ENCODE results near the gene ASCC1.

ASCC1 gene

GRCh38 chr10:72240371-72240770 lies 24.3 kb upstream of the ASCC1 start:
- no peak for DNase-seq (ENCODE audit: extremely low spot score)
- POLR2A ChIA-PET, result interaction anchor here (0.6 kb wide), 1 partner anchor 12 kb away, joined by 8 read pairs; no protein-coding TSS in a partner anchor
- TF ChIP-seq CTCF (IDR thresholded peaks at IDR 0.05; ENCODE audit: control extremely low read depth, extremely low read depth, low read depth, missing control alignments), result no peak
- CTCF ChIA-PET, result interaction anchor here (1.2 to 1.4 kb wide), 2 partner anchors 11 to 97 kb away, joined by 4 read pairs; no protein-coding TSS in a partner anchor

- no peak for DNase-seq (ENCODE audit: extremely low spot score)
- ChIA-PET POLR2A (interaction anchor here (0.6 kb wide), 1 partner anchor 23 kb away, joined by 3 read pairs; the partner anchor contains the start of gene ASCC1), CTCF (no interaction called here)
- no peak for TF ChIP-seq CTCF (IDR thresholded peaks at IDR 0.05; ENCODE audit: control extremely low read depth, extremely low read depth, low read depth, missing control alignments)
Observed at GRCh38 chr10:72239409-72239808, 23.3 kb upstream of the ASCC1 start.

GRCh38 chr10:72238392-72239175 lies 22.5 kb upstream of the ASCC1 start:
- CTCF ChIA-PET, result interaction anchor here (0.8 to 3.0 kb wide), 9 partner anchors 9 to 39 kb away, joined by 3 to 8 read pairs (median 4); no protein-coding TSS in a partner anchor
- no peak for DNase-seq (ENCODE audit: extremely low spot score)
- no peak for TF ChIP-seq CTCF (IDR thresholded peaks at IDR 0.05; ENCODE audit: control extremely low read depth, extremely low read depth, low read depth, missing control alignments)
- POLR2A ChIA-PET, result no interaction called here

- CTCF ChIA-PET, result interaction anchor here (1.3 to 3.1 kb wide), 4 partner anchors 10 to 110 kb away, joined by 3 to 13 read pairs (median 6); no protein-coding TSS in a partner anchor
- no peak for DNase-seq (ENCODE audit: extremely low spot score)
- TF ChIP-seq CTCF (IDR thresholded peaks at IDR 0.05; ENCODE audit: control extremely low read depth, extremely low read depth, low read depth, missing control alignments), result no peak
- POLR2A ChIA-PET, result no interaction called here
Observed at GRCh38 chr10:72235544-72236279, 19.6 kb upstream of the ASCC1 start.

- TF ChIP-seq CTCF (IDR thresholded peaks at IDR 0.05; ENCODE audit: control extremely low read depth, extremely low read depth, low read depth, missing control alignments), result no peak
- CTCF ChIA-PET, result interaction anchor here (1.3 to 3.1 kb wide), 2 partner anchors 9 to 12 kb away, joined by 5 to 13 read pairs; no protein-coding TSS in a partner anchor
- no peak for DNase-seq (ENCODE audit: extremely low spot score)
- POLR2A ChIA-PET, result no interaction called here
Observed at GRCh38 chr10:72234560-72235095, 18.6 kb upstream of the ASCC1 start.

GRCh38 chr10:72233621-72234020 lies 17.5 kb upstream of the ASCC1 start:
- POLR2A ChIA-PET, result no interaction called here

More at GRCh38 chr10:72233621-72234020, 17.5 kb upstream of the ASCC1 start:
- TF ChIP-seq CTCF (IDR thresholded peaks at IDR 0.05; ENCODE audit: control extremely low read depth, extremely low read depth, low read depth, missing control alignments), result no peak
- CTCF ChIA-PET, result no interaction called here
- no peak for DNase-seq (ENCODE audit: extremely low spot score)

All from GM10248 (cell line).